HG02943 (cell line): ENCODE results near the gene ADAMTS12.
A peak's percentile ranks its signal among the peaks of the same experiment; 100 is the strongest.

Source experiments
- ATAC-seq: cut with Tn5 transposase; IDR thresholded peaks from one replicate; pipeline ENCODE4 v1.9.1; 2021; ENCODE audit warnings: mild to moderate bottlenecking, low read depth, moderate library complexity; ENCODE audit not compliant: unreplicated experiment

Gene ADAMTS12

GRCh38 chr5:33684496-33685159, 207.2 kb downstream of the ADAMTS12 start:
- ATAC-seq: no peak

GRCh38 chr5:33679791-33680190, 212.0 kb downstream of the ADAMTS12 start:
- no peak for ATAC-seq

GRCh38 chr5:33675958-33676464, 215.8 kb downstream of the ADAMTS12 start:
- ATAC-seq: peak; percentile 64

DNA sequence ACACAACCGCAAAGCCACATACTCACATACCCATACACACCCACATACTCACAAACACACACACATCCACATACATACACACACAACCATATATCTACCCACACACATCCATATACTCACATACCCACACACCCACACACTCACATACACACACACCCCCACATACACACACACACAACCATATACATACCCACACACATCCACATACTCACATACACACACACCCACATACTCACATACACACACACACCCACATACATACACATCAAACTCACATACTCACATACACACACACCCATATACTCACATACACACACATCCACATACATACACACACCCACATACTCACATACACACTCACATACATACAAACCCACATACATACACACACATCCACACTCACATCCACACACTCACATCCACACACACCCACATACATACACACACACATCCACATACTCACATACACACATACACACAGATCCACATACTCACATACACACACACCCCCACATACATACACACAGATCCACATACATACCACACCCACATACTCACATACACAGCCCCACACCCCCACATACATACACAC, 220.0 kb downstream of the ADAMTS12 start:
- ATAC-seq: no peak

GRCh38 chr5:33662722-33663427, 228.9 kb downstream of the ADAMTS12 start:
- ATAC-seq: no peak

- no peak for ATAC-seq
Observed at GRCh38 chr5:33659526-33660169, 232.1 kb downstream of the ADAMTS12 start.

GRCh38 chr5:33657804-33658440, 233.9 kb downstream of the ADAMTS12 start:
- ATAC-seq: no peak

DNA sequence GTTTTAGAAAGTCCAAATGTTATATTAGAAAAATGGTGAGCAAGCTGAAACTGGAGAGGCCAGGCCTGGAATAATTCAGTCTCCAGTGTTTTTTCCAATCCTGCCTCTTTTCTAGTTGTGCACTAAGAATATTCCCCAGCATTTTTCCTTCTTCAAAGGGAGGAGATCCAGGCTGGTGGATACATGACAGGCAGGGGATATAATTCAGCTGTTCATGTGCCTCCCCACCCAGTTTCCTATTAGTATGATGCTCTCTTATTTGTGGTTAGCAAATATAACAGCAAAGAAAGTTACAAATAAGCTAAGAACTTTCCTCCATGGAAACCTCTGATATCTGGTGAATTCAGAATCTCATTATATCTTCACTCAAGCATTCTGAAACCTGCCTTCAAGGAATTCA, 234.6 kb downstream of the ADAMTS12 start:
- ATAC-seq: no peak

- ATAC-seq: no peak
Observed at GRCh38 chr5:33650911-33651310, 240.9 kb downstream of the ADAMTS12 start.

GRCh38 chr5:33649549-33650482, 242.0 kb downstream of the ADAMTS12 start:
- no peak for ATAC-seq

- ATAC-seq: no peak
Observed at GRCh38 chr5:33641744-33642505, 249.9 kb downstream of the ADAMTS12 start.

GRCh38 chr5:33639474-33639873, 252.3 kb downstream of the ADAMTS12 start:
- ATAC-seq: no peak

DNA sequence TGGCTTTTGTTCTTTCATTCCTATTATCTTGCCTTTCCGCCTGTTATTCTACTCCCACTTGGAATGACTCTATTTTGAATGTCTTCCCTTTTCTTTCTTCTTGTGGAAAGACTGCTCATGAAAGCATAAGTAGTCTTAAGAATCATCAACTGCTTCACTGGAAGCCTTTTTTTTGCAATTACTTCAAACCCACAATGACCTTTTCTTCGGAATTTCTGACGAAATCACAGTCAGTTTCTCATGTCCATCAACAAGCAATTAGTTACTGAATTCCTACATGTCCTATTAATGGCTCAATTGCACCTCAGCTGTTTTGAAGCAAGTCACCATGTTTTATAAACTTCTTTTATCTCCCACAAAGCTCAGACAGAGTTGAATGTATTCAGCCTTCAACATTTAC, 254.8 kb downstream of the ADAMTS12 start:
- ATAC-seq: no peak

- ATAC-seq: no peak
Observed at GRCh38 chr5:33635582-33635981, 256.2 kb downstream of the ADAMTS12 start.

- ATAC-seq: no peak
Observed at GRCh38 chr5:33633699-33634098, 258.1 kb downstream of the ADAMTS12 start.

- peak; percentile 73 for ATAC-seq
Observed at GRCh38 chr5:33631786-33632185, 260.0 kb downstream of the ADAMTS12 start.

- ATAC-seq: no peak
Observed at GRCh38 chr5:33631139-33631538, 260.7 kb downstream of the ADAMTS12 start.

DNA sequence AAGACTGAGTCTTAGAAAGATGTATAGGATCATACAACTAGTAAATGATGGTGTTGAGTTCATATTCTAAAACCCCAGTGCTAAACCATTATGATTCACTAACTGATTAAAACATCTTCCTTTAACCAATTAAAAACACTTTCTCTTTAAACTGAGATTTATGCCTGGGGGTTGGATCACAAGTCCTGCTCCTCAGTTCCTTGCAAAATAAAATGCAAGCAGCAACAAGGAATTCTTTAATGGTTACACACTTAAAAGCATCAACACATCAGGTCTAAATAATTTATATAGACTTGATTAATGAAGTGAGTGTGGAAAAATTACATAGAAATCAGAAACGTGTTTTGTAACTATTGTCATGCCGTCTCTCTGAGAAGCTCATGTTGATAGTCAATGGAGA, 261.8 kb downstream of the ADAMTS12 start:
- no peak for ATAC-seq

DNA sequence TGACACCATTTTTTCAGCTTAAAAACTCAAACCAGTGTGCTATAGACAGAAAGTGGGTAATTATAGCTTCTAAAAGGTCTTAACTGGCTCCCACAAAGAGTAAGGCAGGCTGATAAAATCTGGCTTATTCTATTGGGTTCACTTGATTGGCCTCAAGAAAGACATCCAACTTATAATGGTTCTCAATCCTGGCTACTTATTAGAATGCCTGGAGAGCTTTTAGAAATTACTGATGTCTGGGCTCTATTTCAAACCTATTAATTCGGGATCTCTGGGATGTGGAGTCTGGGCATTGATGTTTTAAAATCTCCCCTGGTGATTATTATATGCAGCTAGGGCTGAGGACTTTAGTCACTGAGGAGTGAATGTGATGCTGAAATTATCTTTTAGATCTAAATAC, 263.0 kb downstream of the ADAMTS12 start:
- no peak for ATAC-seq
